IMR-90 (cell line): ENCODE results near the gene POTEI. TPM values are rescaled to one million over a fixed set of nuclear protein-coding genes. Genes with fewer than 3 reads are reported as not detected.
"Not testable (repeated sequence)": the region's sequence is repeated elsewhere in the genome, so short reads cannot be mapped to it uniquely, and the experiment has no call there.

Experiments
- ATAC-seq: fragments of 200-7000 bp; cut with Tn5 transposase; 2 replicates; pipeline ENCODE4 v1.9.1; 2020; ENCODE audit warnings: low read depth, mild to moderate bottlenecking, moderate library complexity
- BruUV-seq: library from RNA; stranded (reverse); fragments of 400-500 nt; replicated peaks from 2 replicates; lab custom pipeline; 2021; lab: Mats Ljungman, UMichigan
- CTCF ChIA-PET: fragments of 300-600 bp; formaldehyde crosslinking; extraction: SDS; loops from one replicate; lab custom pipeline; 2021; ENCODE audit warnings: antibody characterized with exemption; lab: Yijun Ruan, JAX
- POLR2A ChIA-PET: fragments of 300-600 bp; sonication (Branson Sonifier 250); formaldehyde crosslinking; loops from one replicate; lab custom pipeline; 2022; ENCODE audit warnings: antibody characterized with exemption; ENCODE audit not compliant: unreplicated experiment; lab: Charles Lee
- DNase-seq: peaks from one replicate; pipeline ENCODE4 v3.0.0; 2013
- H2AFZ ChIP-seq: replicated peaks from 2 replicates; pipeline ENCODE3; 2013; ENCODE audit warnings: low read length, mild to moderate bottlenecking; ENCODE audit not compliant: poor library complexity
- H2AK5ac ChIP-seq: 2 replicates; pipeline ENCODE4 v1.6.1; 2013; ENCODE audit warnings: low read depth, low read length, inconsistent platforms
- H2AK9ac ChIP-seq: replicated peaks from 2 replicates; pipeline ENCODE3; 2013; ENCODE audit warnings: mild to moderate bottlenecking, low read depth, low read length, moderate library complexity; ENCODE audit not compliant: poor library complexity
- H2BK120ac ChIP-seq: 2 replicates; pipeline ENCODE4 v1.6.1; 2013; ENCODE audit warnings: low read depth, low read length, inconsistent platforms
- H2BK15ac ChIP-seq: 3 replicates; pipeline ENCODE4 v1.6.1; 2013; ENCODE audit warnings: low read depth, low read length, inconsistent platforms
- H2BK20ac ChIP-seq: 2 replicates; pipeline ENCODE4 v1.6.1; 2013; ENCODE audit warnings: low read depth, mild to moderate bottlenecking, inconsistent platforms, low read length, moderate library complexity
- H2BK5ac ChIP-seq: 2 replicates; pipeline ENCODE4 v1.6.1; 2013; ENCODE audit warnings: mild to moderate bottlenecking, low read depth, low read length, inconsistent platforms; ENCODE audit not compliant: poor library complexity, severe bottlenecking
- H3K14ac ChIP-seq: replicated peaks from 2 replicates; pipeline ENCODE4 v1.6.1; 2013; ENCODE audit warnings: low read depth, low read length, inconsistent platforms
- H3K18ac ChIP-seq: 2 replicates; pipeline ENCODE4 v1.6.1; 2013; ENCODE audit warnings: low read depth, low read length, control low read depth
- H3K23ac ChIP-seq: 2 replicates; pipeline ENCODE4 v1.6.1; 2013; ENCODE audit warnings: low read depth, low read length, inconsistent platforms
- H3K27ac ChIP-seq: 2 replicates; pipeline ENCODE4 v1.5.1; 2013; ENCODE audit warnings: mild to moderate bottlenecking, control low read depth, low read length; ENCODE audit not compliant: insufficient read depth
- H3K27me3 ChIP-seq: 2 replicates; pipeline ENCODE4 v1.6.1; 2013; ENCODE audit warnings: low read length; ENCODE audit not compliant: control insufficient read depth, insufficient read depth
- H3K36me3 ChIP-seq: 2 replicates; pipeline ENCODE4 v1.6.1; 2013; ENCODE audit warnings: low read length, mixed read lengths; ENCODE audit not compliant: control insufficient read depth, insufficient read depth
- H3K4ac ChIP-seq: 2 replicates; pipeline ENCODE4 v1.6.1; 2013; ENCODE audit warnings: low read depth, low read length, inconsistent platforms
- H3K4me1 ChIP-seq: 2 replicates; pipeline ENCODE4 v1.6.1; 2013; ENCODE audit warnings: low read length, mixed read lengths; ENCODE audit not compliant: control insufficient read depth, insufficient read depth
- H3K4me2 ChIP-seq: 2 replicates; pipeline ENCODE4 v1.6.1; 2013; ENCODE audit warnings: low read depth, mild to moderate bottlenecking, control low read depth, low read length, moderate library complexity
- H3K4me3 ChIP-seq: 2 replicates; pipeline ENCODE4 v1.5.1; 2013; ENCODE audit warnings: low read depth, mild to moderate bottlenecking, control low read depth, low read length, moderate library complexity; ENCODE audit not compliant: insufficient read depth
- H3K56ac ChIP-seq: 2 replicates; pipeline ENCODE4 v1.6.1; 2013; ENCODE audit warnings: low read length, inconsistent platforms; ENCODE audit not compliant: insufficient read depth; ENCODE audit errors: extremely low read depth
- H3K79me1 ChIP-seq, 2 experiments: 2 replicates each; pipeline ENCODE4 v1.6.1; 2013; ENCODE audit warnings: low read length in 2 of 2, inconsistent platforms in 1 of 2, low read depth in 1 of 2
- H3K9ac ChIP-seq: 2 replicates; pipeline ENCODE4 v1.6.1; 2013; ENCODE audit warnings: low read depth, low read length, control low read depth
- H3K9me1 ChIP-seq: 2 replicates; pipeline ENCODE4 v1.6.1; 2013; ENCODE audit warnings: low read length, inconsistent platforms; ENCODE audit not compliant: insufficient read depth
- H3K9me3 ChIP-seq: 2 replicates; pipeline ENCODE4 v1.6.1; 2013; ENCODE audit warnings: low read length; ENCODE audit not compliant: control insufficient read depth, insufficient read depth
- H4K20me1 ChIP-seq: 2 replicates; pipeline ENCODE4 v1.6.1; 2013; ENCODE audit warnings: low read length, inconsistent platforms; ENCODE audit not compliant: insufficient read depth
- H4K5ac ChIP-seq: 2 replicates; pipeline ENCODE4 v1.6.1; 2013; ENCODE audit warnings: mild to moderate bottlenecking, low read depth, low read length, control low read depth
- H4K8ac ChIP-seq, 2 experiments: 2 replicates each; pipeline ENCODE4 v1.6.1; 2013; ENCODE audit warnings: low read depth in 2 of 2, low read length in 2 of 2, control low read depth in 1 of 2, inconsistent platforms in 1 of 2
- H4K91ac ChIP-seq: 2 replicates; pipeline ENCODE4 v1.6.1; 2013; ENCODE audit warnings: low read depth, low read length, inconsistent platforms; ENCODE audit not compliant: insufficient read depth
- WGBS, 2 experiments: methylation state at CpG; one replicate each; pipeline versions ENCODE4 v1.1.5 to v1.1.7; 2013; ENCODE audit warnings: missing lambda C conversion rate in 2 of 2; ENCODE audit not compliant: insufficient read length in 1 of 2; ENCODE audit errors: extremely low coverage in 2 of 2; 5-methylcytosine and 5-hydroxymethylcytosine counted together
- dilution Hi-C: fragments of 300-500 bp; cut with HindIII; formaldehyde crosslinking; loops from one replicate; pipeline ENCODE4 v1.14.3; 2018; ENCODE audit warnings: low sequenced_read_pairs; ENCODE audit not compliant: unreplicated experiment
- in situ Hi-C: fragments of 300-500 bp; cut with MboI; formaldehyde crosslinking; loops from 3 replicates; pipeline ENCODE4 v1.14.3; 2019; ENCODE audit warnings: low sequenced_read_pairs, inconsistent platforms, mixed read lengths
- intact Hi-C: fragments of 100-400 bp; cut with micrococcal nuclease; formaldehyde crosslinking; loops from 2 replicates; pipeline ENCODE4 v1.10.0; 2022
- polyA plus RNA-seq, 3 experiments: library from polyadenylated mRNA; depleted of rRNA; stranded (reverse); fragments of >200 nt; gene quantifications; 2 replicates each; pipeline ENCODE4 v1.2.3, GENCODE V29; 2012; ENCODE audit warnings: low replicate concordance in 1 of 3
- total RNA-seq: library from RNA; depleted of rRNA; stranded (reverse); fragments of >200 nt; gene quantifications from 2 replicates; pipeline ENCODE4 v1.2.3, GENCODE V29; 2012

Gene POTEI
- total and polyA plus RNA-seq, 2 of the 4 experiments (the other 2 are of a cell fraction), result not detected

GRCh38 chr2:130427631-130428030, 81.5 kb downstream of the POTEI start:
- CTCF ChIA-PET, H2BK120ac ChIP-seq, H3K4me1 ChIP-seq, H3K14ac ChIP-seq, H2AK5ac ChIP-seq, H4K5ac ChIP-seq, H3K23ac ChIP-seq, in situ Hi-C loops, H4K91ac ChIP-seq, H3K4me2 ChIP-seq, H3K9me1 ChIP-seq, H3K9me3 ChIP-seq, H2BK15ac ChIP-seq, H4K8ac ChIP-seq, H3K79me1 ChIP-seq, BruUV-seq, H3K9ac ChIP-seq, H2AK9ac ChIP-seq, H3K56ac ChIP-seq, H2AFZ ChIP-seq, POLR2A ChIA-PET, H3K4me3 ChIP-seq, H3K27me3 ChIP-seq, dilution Hi-C loops, H3K18ac ChIP-seq, H2BK20ac ChIP-seq, intact Hi-C loops, H4K20me1 ChIP-seq, H3K4ac ChIP-seq, H3K27ac ChIP-seq, H3K36me3 ChIP-seq, H2BK5ac ChIP-seq: not testable (repeated sequence)
- ATAC-seq (peak; percentile 63), DNase-seq (peak; percentile 4)
- 0% methylated on average over 1 of the region's 34 CpGs; no CpG with 5 or more reads in 1 of the 2 experiments for WGBS, 2 experiments

GRCh38 chr2:130418845-130419244, 90.3 kb downstream of the POTEI start:
- H3K9me3 ChIP-seq, H3K27me3 ChIP-seq, H2AFZ ChIP-seq, H4K5ac ChIP-seq, H3K4me3 ChIP-seq, in situ Hi-C loops, H3K9me1 ChIP-seq, H3K4me2 ChIP-seq, H3K14ac ChIP-seq, H3K23ac ChIP-seq, intact Hi-C loops, H3K4me1 ChIP-seq, H2BK15ac ChIP-seq, H2BK5ac ChIP-seq, DNase-seq, BruUV-seq, H3K18ac ChIP-seq, H3K4ac ChIP-seq, H4K20me1 ChIP-seq, H2BK120ac ChIP-seq, H2BK20ac ChIP-seq, H2AK9ac ChIP-seq, H4K8ac ChIP-seq, H3K36me3 ChIP-seq, H3K56ac ChIP-seq, H3K79me1 ChIP-seq, H2AK5ac ChIP-seq, H3K27ac ChIP-seq, POLR2A ChIA-PET, CTCF ChIA-PET, H3K9ac ChIP-seq, H4K91ac ChIP-seq, ATAC-seq, dilution Hi-C loops: not testable (repeated sequence)
- no CpG with 5 or more reads among the region's 1 CpG for WGBS, 2 experiments
